ENCODE results near the gene TMEM91. TPM values are rescaled to one million over a fixed set of nuclear protein-coding genes. Genes with fewer than 3 reads are reported as not detected.
"Not testable (repeated sequence)": the region's sequence is repeated elsewhere in the genome, so short reads cannot be mapped to it uniquely, and the experiment has no call there.

The TMEM91 gene
- total RNA-seq, 1 donor from 2014 or later, result 2.8 TPM

DNA sequence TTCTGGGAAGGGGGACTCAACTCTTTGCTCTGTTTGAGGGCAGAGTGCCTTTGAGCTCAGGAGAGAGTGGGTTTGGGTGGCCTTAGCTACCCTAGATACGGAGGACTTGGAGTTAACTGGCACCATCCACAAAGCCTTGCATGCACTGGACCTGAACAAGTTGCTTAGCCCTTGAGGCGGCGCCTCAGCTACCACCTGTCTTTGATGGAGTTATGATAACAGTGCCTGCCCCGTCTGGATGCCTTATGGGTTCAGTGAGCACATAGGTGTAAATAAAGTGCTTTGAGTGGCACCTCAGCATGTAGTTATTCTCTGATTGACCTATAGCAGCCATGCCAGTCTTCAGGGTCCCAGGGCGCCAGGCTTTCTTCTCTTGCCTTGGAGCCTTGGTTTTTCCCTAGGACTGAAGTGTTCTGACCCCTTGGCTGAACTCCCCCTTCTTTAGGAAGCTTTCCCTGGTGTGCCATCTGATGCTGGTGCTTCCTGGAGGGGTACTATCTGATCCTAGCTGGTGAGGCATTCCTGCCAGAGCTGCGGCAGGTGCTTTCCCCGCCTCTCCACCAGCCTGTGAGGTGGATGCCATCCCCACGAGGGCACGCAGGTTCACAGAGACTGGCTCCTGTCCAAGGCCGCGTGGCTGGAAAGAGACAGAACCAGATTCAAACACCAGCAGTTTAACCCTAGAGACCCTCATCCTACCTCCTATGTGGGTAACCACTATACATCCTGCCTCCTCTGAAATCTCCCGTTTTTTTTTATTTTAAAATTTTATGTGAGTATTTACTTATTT is 27.0 kb downstream of the TMEM91 start:
- peak overlapping the region; percentile 87 for H3K27ac ChIP-seq (replicated peaks)
- H3K9me3 ChIP-seq (replicated peaks), result no peaks in the 10 kb centered on the region
- no peak overlapping the region for H3K4me3 ChIP-seq
- H3K4me1 ChIP-seq, result peaks cover 98% of the 10 kb centered on the region
- DNase-seq, result no peak
- peaks cover 5% of the 10 kb centered on the region for H3K36me3 ChIP-seq
- no peaks in the 10 kb centered on the region for H3K27me3 ChIP-seq (ENCODE audit: low read depth)
- intact Hi-C loops (cut with micrococcal nuclease), result no loop called here
- TF ChIP-seq CTCF (IDR thresholded peaks at IDR 0.05; ENCODE audit: borderline replicate concordance), result no peak

GRCh38 chr19:41405776-41406175 is 29.4 kb downstream of the TMEM91 start:
- peaks cover 98% of the 10 kb centered on the region for H3K4me1 ChIP-seq
- intact Hi-C loops (cut with micrococcal nuclease), result no loop called here
- no peaks in the 10 kb centered on the region for H3K36me3 ChIP-seq
- peak overlapping the region; percentile 87 for H3K27ac ChIP-seq (replicated peaks)
- no peaks in the 10 kb centered on the region for H3K27me3 ChIP-seq (ENCODE audit: low read depth)
- TF ChIP-seq CTCF (IDR thresholded peaks at IDR 0.05; ENCODE audit: borderline replicate concordance), result no peak
- H3K9me3 ChIP-seq (replicated peaks), result no peaks in the 10 kb centered on the region
- no peak overlapping the region for H3K4me3 ChIP-seq
- peak; percentile 26 for DNase-seq

DNA sequence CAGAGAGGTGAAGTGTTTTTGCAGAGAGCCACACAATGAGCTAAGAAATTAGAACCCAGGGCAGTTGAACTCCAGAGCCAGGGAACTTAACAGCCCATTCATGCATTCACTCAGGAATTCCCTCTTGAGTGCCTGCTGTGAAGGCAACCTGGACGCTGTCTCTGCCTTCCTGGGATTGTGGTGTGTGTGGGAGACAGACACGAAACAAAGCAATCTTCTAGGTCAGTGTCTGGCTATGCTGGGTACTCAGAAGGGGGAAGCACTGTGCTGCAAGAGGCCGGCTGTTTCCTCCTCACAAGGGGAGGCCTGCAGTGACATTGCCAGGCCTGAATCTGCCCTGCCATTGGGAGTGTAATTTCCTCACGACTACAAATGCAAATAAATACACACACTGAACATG is 30.9 kb downstream of the TMEM91 start:
- Histone ChIP-seq H3K4me1 (peaks cover 98% of the 10 kb centered on the region), H3K27ac (replicated peaks) (peak overlapping the region; percentile 87), H3K9me3 (replicated peaks) (no peaks in the 10 kb centered on the region), H3K36me3 (no peaks in the 10 kb centered on the region), H3K4me3 (no peak overlapping the region), H3K27me3 (ENCODE audit: low read depth) (no peaks in the 10 kb centered on the region)
- TF ChIP-seq CTCF (IDR thresholded peaks at IDR 0.05; ENCODE audit: borderline replicate concordance), result no peak
- intact Hi-C loops (cut with micrococcal nuclease), result no loop called here
- no peak for DNase-seq

GRCh38 chr19:41408256-41408655 is 31.9 kb downstream of the TMEM91 start:
- DNase-seq, result no peak
- intact Hi-C loops (cut with micrococcal nuclease), result no loop called here
- H3K27me3 ChIP-seq (ENCODE audit: low read depth), result no peaks in the 10 kb centered on the region
- peak overlapping the region; percentile 87 for H3K27ac ChIP-seq (replicated peaks)
- peaks cover 97% of the 10 kb centered on the region for H3K4me1 ChIP-seq
- H3K4me3 ChIP-seq, result no peak overlapping the region
- H3K9me3 ChIP-seq (replicated peaks), result no peaks in the 10 kb centered on the region
- peaks cover 9% of the 10 kb centered on the region for H3K36me3 ChIP-seq
- peak; percentile 17 for TF ChIP-seq CTCF (IDR thresholded peaks at IDR 0.05; ENCODE audit: borderline replicate concordance)

GRCh38 chr19:41408846-41409245 is 32.5 kb downstream of the TMEM91 start:
- peaks cover 15% of the 10 kb centered on the region for H3K36me3 ChIP-seq
- H3K4me3 ChIP-seq; intact Hi-C loops (cut with micrococcal nuclease); H3K27me3 ChIP-seq (ENCODE audit: low read depth); DNase-seq; H3K9me3 ChIP-seq (replicated peaks): not testable (repeated sequence)
- peaks cover 91% of the 10 kb centered on the region for H3K4me1 ChIP-seq
- H3K27ac ChIP-seq (replicated peaks), result peak overlapping the region; percentile 87

DNA sequence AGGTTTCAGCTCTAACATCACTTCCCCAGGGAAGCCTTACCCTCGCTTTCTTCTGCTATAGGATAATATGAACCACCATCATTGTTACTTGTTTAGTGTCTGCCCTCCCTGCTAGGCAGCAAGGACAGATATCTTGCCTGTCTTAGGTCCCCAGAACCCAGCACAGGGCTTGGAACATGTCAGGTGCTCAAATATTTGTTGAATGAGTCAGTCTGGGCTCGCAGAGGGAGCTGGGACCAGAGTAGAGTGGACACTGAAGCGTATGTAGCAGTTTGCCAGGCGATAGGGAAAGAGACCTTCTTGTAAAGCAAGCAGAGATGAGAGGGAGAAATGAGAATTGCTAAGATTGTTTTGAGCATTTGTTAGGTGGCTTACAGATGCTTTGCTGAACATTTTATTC is 33.0 kb downstream of the TMEM91 start:
- H3K4me1 ChIP-seq, result peaks cover 86% of the 10 kb centered on the region
- H3K9me3 ChIP-seq (replicated peaks), result no peaks in the 10 kb centered on the region
- peak overlapping the region; percentile 87 for H3K27ac ChIP-seq (replicated peaks)
- no peak for TF ChIP-seq CTCF (IDR thresholded peaks at IDR 0.05; ENCODE audit: borderline replicate concordance)
- peak overlapping the region; percentile 2 for H3K4me3 ChIP-seq
- intact Hi-C loops (cut with micrococcal nuclease), result no loop called here
- peaks cover 19% of the 10 kb centered on the region for H3K36me3 ChIP-seq
- DNase-seq, result no peak
- no peaks in the 10 kb centered on the region for H3K27me3 ChIP-seq (ENCODE audit: low read depth)

Data from left ventricle myocardium inferior (tissue), 1 donor.